HCT116 (cell line): Measurements from ENCODE around the gene ALOX12B. TPM values are rescaled to one million over a fixed set of nuclear protein-coding genes. Genes with fewer than 3 reads are reported as not detected.

ENCODE experiments used
- ATAC-seq: fragments of 200-7000 bp; cut with Tn5 transposase; 2 replicates; pipeline ENCODE4 v1.9.1; 2020; ENCODE audit warnings: mild to moderate bottlenecking, moderate library complexity
- BruUV-seq: library from RNA; stranded (reverse); fragments of 400-500 nt; replicated peaks from 2 replicates; lab custom pipeline; 2021; lab: Mats Ljungman, UMichigan
- CTCF ChIA-PET: fragments of 300-600 bp; sonication (Branson Sonifier 250); formaldehyde crosslinking; loops from one replicate; lab custom pipeline; 2021; ENCODE audit warnings: antibody characterized with exemption; lab: Charles Lee
- POLR2A ChIA-PET: fragments of 300-600, 350-600 bp; sonication (Branson Sonifier 250); formaldehyde crosslinking; loops from one replicate; lab custom pipeline; 2021; ENCODE audit warnings: antibody characterized with exemption; lab: Charles Lee
- RAD21 ChIA-PET, 2 experiments: fragments of 300-600 bp; sonication (Branson Sonifier 250); formaldehyde crosslinking; loops; one replicate each; lab custom pipeline; 2023; ENCODE audit warnings: low total read pairs in 2 of 2; ENCODE audit not compliant: uncharacterized antibody in 2 of 2, unreplicated experiment in 2 of 2, low non-redundant PET in 1 of 2; lab: Charles Lee
- DNase-seq: peaks from one replicate; pipeline ENCODE4 v3.0.0-alpha.2; 2010; ENCODE audit warnings: low read depth, low spot score
- H2AFZ ChIP-seq: fragments of 200-600 bp; shearing (Covaris generic), sonication (generic); 2 replicates; pipeline ENCODE4 v1.6.1; 2017; ENCODE audit warnings: low read depth, mixed run types, mixed read lengths, antibody characterized with exemption, low read length; ENCODE audit not compliant: poor library complexity, severe bottlenecking
- H3K27ac ChIP-seq: 2 replicates; pipeline ENCODE4 v1.5.1; 2012; ENCODE audit warnings: low read depth, low read length
- H3K27me3 ChIP-seq: fragments of 200-600 bp; sonication (generic); 2 replicates; pipeline ENCODE4 v1.6.1; 2016; ENCODE audit warnings: mixed run types, low read length, mixed read lengths; ENCODE audit not compliant: insufficient read depth
- H3K36me3 ChIP-seq, 2 experiments: fragments of 200-500 bp in 1 of 2; fragments of 200-600 bp in 1 of 2; sonication (Bioruptor generic) in 1 of 2; sonication (generic) in 1 of 2; 2 replicates each; pipeline versions ENCODE4 v1.5.1 to v1.6.1; 2014 to 2016; ENCODE audit warnings: low read length in 2 of 2, inconsistent platforms in 1 of 2, mixed read lengths in 1 of 2, mixed run types in 1 of 2; ENCODE audit not compliant: insufficient read depth in 2 of 2, control insufficient read depth in 1 of 2
- H3K4me1 ChIP-seq, 2 experiments: fragments of 200-600 bp in 1 of 2; sonication (generic) in 1 of 2; 2 replicates each; pipeline versions ENCODE4 v1.5.1 to v1.6.1; 2012 to 2017; ENCODE audit warnings: low read length in 2 of 2, inconsistent platforms in 1 of 2, mild to moderate bottlenecking in 1 of 2, mixed read lengths in 1 of 2, mixed run types in 1 of 2, moderate library complexity in 1 of 2; ENCODE audit not compliant: insufficient read depth in 2 of 2, control insufficient read depth in 1 of 2
- H3K4me2 ChIP-seq: fragments of 200-600 bp; sonication (generic); 2 replicates; pipeline ENCODE4 v1.6.1; 2017; ENCODE audit warnings: mixed run types, low read length, mixed read lengths
- H3K4me3 ChIP-seq, 2 experiments: fragments of 200-600 bp in 1 of 2; sonication (generic) in 1 of 2; replicated peaks in 1 of 2; 2 replicates each; pipeline ENCODE4 v1.5.1; 2011 to 2016; ENCODE audit warnings: low read length in 2 of 2, control low read depth in 1 of 2, low read depth in 1 of 2, mild to moderate bottlenecking in 1 of 2, mixed read lengths in 1 of 2, mixed run types in 1 of 2
- H3K79me2 ChIP-seq: fragments of 200-600 bp; sonication (generic); 2 replicates; pipeline ENCODE4 v1.6.1; 2017; ENCODE audit warnings: mild to moderate bottlenecking, mixed run types, low read length, moderate library complexity, mixed read lengths; ENCODE audit not compliant: insufficient read depth
- H3K9ac ChIP-seq: fragments of 200-600 bp; sonication (generic); 2 replicates; pipeline ENCODE4 v1.6.1; 2016; ENCODE audit warnings: low read length, mixed read lengths
- H3K9me2 ChIP-seq: fragments of 200-600 bp; sonication (generic), shearing (Covaris generic); 2 replicates; pipeline ENCODE4 v1.6.1; 2017; ENCODE audit warnings: mixed run types, mild to moderate bottlenecking, moderate library complexity; ENCODE audit not compliant: insufficient read depth
- H3K9me3 ChIP-seq, 2 experiments: fragments of 200-500 bp in 1 of 2; fragments of 200-600 bp in 1 of 2; sonication (Bioruptor generic) in 1 of 2; sonication (generic) in 1 of 2; 2 replicates each; pipeline ENCODE4 v1.6.1; 2014 to 2017; ENCODE audit warnings: low read length in 2 of 2, mixed read lengths in 2 of 2, inconsistent platforms in 1 of 2, low read depth in 1 of 2, mild to moderate bottlenecking in 1 of 2, mixed run types in 1 of 2, moderate library complexity in 1 of 2; ENCODE audit not compliant: control insufficient read depth in 1 of 2, insufficient read depth in 1 of 2
- H4K20me1 ChIP-seq: fragments of 200-600 bp; sonication (generic), shearing (Covaris generic); 2 replicates; pipeline ENCODE4 v1.6.1; 2017; ENCODE audit warnings: mixed run types, mild to moderate bottlenecking, moderate library complexity; ENCODE audit not compliant: insufficient read depth
- CBX3 ChIP-seq: IDR thresholded peaks from 2 replicates; pipeline ENCODE4 v1.6.1; 2012; ENCODE audit warnings: low read depth
- CEBPB ChIP-seq: IDR thresholded peaks from 2 replicates; pipeline ENCODE4 v1.6.1; 2012; ENCODE audit warnings: low read depth
- EGR1 ChIP-seq: IDR thresholded peaks from 2 replicates; pipeline ENCODE4 v1.6.1; 2012; ENCODE audit warnings: low read depth
- ELF1 ChIP-seq: IDR thresholded peaks from 2 replicates; pipeline ENCODE4 v1.6.1; 2012; ENCODE audit warnings: low read depth, borderline replicate concordance
- EZH2 ChIP-seq: fragments of 200-600 bp; sonication (generic); IDR thresholded peaks from 2 replicates; pipeline ENCODE4 v1.6.1; 2017; ENCODE audit warnings: antibody characterized with exemption, mixed run types
- EZH2phosphoT487 ChIP-seq: fragments of 200-600 bp; IDR thresholded peaks from 2 replicates; pipeline ENCODE4 v1.6.1; 2018; ENCODE audit warnings: antibody characterized with exemption, borderline replicate concordance
- FOSL1 ChIP-seq: IDR thresholded peaks from 2 replicates; pipeline ENCODE4 v1.6.1; 2012; ENCODE audit warnings: low read depth
- JUND ChIP-seq: IDR thresholded peaks from 2 replicates; pipeline ENCODE4 v1.6.1; 2012
- POLR2AphosphoS5 ChIP-seq: IDR thresholded peaks from 2 replicates; pipeline ENCODE4 v1.6.1; 2011; ENCODE audit warnings: mild to moderate bottlenecking, low read depth, low read length, moderate library complexity
- RAD21 ChIP-seq: IDR thresholded peaks from 2 replicates; pipeline ENCODE4 v1.6.1; 2012; ENCODE audit warnings: low read depth, mild to moderate bottlenecking
- SIN3A ChIP-seq: IDR thresholded peaks from 2 replicates; pipeline ENCODE4 v1.6.1; 2012; ENCODE audit warnings: low read depth
- SRF ChIP-seq: IDR thresholded peaks from 2 replicates; pipeline ENCODE4 v1.6.1; 2012; ENCODE audit warnings: low read depth
- TCF7L2 ChIP-seq: IDR thresholded peaks from 2 replicates; pipeline ENCODE4 v1.7.0; 2011; ENCODE audit warnings: borderline replicate concordance, inconsistent platforms; ENCODE audit not compliant: insufficient read depth, insufficient read length; ENCODE audit errors: extremely low read depth
- ZFX ChIP-seq: fragments of 450-650 bp; IDR thresholded peaks from 2 replicates; pipeline ENCODE4 v1.6.1; 2017
- ZNF274 ChIP-seq: fragments of 200-500 bp; sonication (Bioruptor generic); IDR thresholded peaks from 2 replicates; pipeline ENCODE4 v1.6.1; 2014; ENCODE audit warnings: mild to moderate bottlenecking, low read depth, low read length, inconsistent platforms
- intact Hi-C: fragments of 100-400 bp; cut with micrococcal nuclease; formaldehyde crosslinking; loops from 2 replicates; pipeline ENCODE4 v1.10.0; 2022
- total RNA-seq: library from RNA; stranded (reverse); gene quantifications from one replicate; pipeline ENCODE4 v1.2.1, GENCODE V29; 2021; ENCODE audit not compliant: unreplicated experiment
- TF ChIP-seq, protein P1 (sequence below): IDR thresholded peaks from 2 replicates; pipeline ENCODE4 v1.6.1; 2011; ENCODE audit warnings: mild to moderate bottlenecking, low read length, moderate library complexity; ENCODE audit not compliant: insufficient replicate concordance; ENCODE audit errors: extremely low read depth
- TF ChIP-seq, protein P2 (sequence below): IDR thresholded peaks from 2 replicates; pipeline ENCODE4 v1.6.1; 2012; ENCODE audit warnings: low read depth
- TF ChIP-seq, protein P3 (sequence below), 3 experiments: fragments of 200-600 bp in 1 of 3; sonication (generic) in 1 of 3; IDR thresholded peaks in 2 of 3; conservative IDR thresholded peaks in 1 of 3; 2 replicates each; pipeline ENCODE4 v1.5.1; 2012 to 2017; ENCODE audit warnings: low read depth in 2 of 3, low read length in 2 of 3, antibody characterized with exemption in 1 of 3, borderline replicate concordance in 1 of 3, control low read depth in 1 of 3, mild to moderate bottlenecking in 1 of 3, mixed read lengths in 1 of 3, mixed run types in 1 of 3, moderate library complexity in 1 of 3; ENCODE audit not compliant: insufficient read depth in 1 of 3
- TF ChIP-seq, protein P4 (sequence below): IDR thresholded peaks from 2 replicates; pipeline ENCODE4 v1.6.1; 2012

ALOX12B gene
- total RNA-seq, 1 experiment from 2014 or later: 3.8 TPM

DNA sequence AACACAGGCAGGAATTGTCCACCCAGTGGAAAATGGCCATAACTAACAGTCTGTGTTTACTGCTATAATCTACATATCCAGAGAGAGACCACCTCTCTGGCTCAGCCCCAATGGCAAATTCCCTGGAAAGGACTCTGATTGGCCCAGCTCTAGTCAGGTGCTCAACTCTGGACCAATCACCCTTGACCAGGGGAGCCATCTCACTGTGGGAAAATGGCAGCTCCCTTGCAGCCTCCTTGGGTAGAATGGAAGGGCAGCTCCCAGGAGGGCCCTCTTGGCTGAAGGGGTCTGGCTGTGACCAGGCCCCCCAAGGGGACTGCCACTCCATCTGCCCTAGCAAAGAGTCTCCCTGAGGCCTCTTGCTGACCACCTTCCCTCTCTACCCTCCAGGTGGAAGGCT is 45.5 kb downstream of the ALOX12B start:
- Histone ChIP-seq H3K36me3 (no peaks in the 10 kb centered on the region), H4K20me1 (no peaks in the 10 kb centered on the region), H3K9me2 (no peaks in the 10 kb centered on the region), H3K79me2 (no peaks in the 10 kb centered on the region), H3K4me3 (no peak overlapping the region), H3K27me3 (no peaks in the 10 kb centered on the region), H3K4me1 (peaks cover 0 to 6% of the 10 kb centered on the region in 2 experiments; a peak in 1 of 4 replicates), H3K9me3 (no peaks in the 10 kb centered on the region), H3K4me2 (no peak overlapping the region), H2AFZ (peak overlapping the region; percentile 6), H3K9ac (no peak overlapping the region), H3K27ac (no peak overlapping the region)
- ATAC-seq: peak; percentile 69
- POLR2A ChIA-PET: interaction anchor here (1.0 to 1.4 kb wide), 3 partner anchors 26 to 129 kb away, joined by 4 to 6 read pairs (median 5); no protein-coding TSS in a partner anchor
- intact Hi-C loops: loop anchor here (1.0 to 5.0 kb wide), 5 partner anchors 26 to 298 kb away; no protein-coding TSS in a partner anchor
- RAD21 ChIA-PET: interaction anchor here (0.6 to 2.0 kb wide), 9 partner anchors 20 to 298 kb away, joined by 3 to 13 read pairs (median 3); no protein-coding TSS in a partner anchor
- no peak for TF ChIP-seq FOSL1
- no peak for TF ChIP-seq ELF1
- no peak for TF ChIP-seq ZNF274
- no peak for TF ChIP-seq CEBPB
- no peak for TF ChIP-seq EGR1
- no peak for TF ChIP-seq RAD21
- TF ChIP-seq SIN3A: no peak
- TF ChIP-seq TCF7L2: no peak
- TF ChIP-seq, protein P1, sequence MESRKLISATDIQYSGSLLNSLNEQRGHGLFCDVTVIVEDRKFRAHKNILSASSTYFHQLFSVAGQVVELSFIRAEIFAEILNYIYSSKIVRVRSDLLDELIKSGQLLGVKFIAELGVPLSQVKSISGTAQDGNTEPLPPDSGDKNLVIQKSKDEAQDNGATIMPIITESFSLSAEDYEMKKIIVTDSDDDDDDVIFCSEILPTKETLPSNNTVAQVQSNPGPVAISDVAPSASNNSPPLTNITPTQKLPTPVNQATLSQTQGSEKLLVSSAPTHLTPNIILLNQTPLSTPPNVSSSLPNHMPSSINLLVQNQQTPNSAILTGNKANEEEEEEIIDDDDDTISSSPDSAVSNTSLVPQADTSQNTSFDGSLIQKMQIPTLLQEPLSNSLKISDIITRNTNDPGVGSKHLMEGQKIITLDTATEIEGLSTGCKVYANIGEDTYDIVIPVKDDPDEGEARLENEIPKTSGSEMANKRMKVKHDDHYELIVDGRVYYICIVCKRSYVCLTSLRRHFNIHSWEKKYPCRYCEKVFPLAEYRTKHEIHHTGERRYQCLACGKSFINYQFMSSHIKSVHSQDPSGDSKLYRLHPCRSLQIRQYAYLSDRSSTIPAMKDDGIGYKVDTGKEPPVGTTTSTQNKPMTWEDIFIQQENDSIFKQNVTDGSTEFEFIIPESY: no peak
- no peak for TF ChIP-seq POLR2AphosphoS5
- TF ChIP-seq, protein P2, sequence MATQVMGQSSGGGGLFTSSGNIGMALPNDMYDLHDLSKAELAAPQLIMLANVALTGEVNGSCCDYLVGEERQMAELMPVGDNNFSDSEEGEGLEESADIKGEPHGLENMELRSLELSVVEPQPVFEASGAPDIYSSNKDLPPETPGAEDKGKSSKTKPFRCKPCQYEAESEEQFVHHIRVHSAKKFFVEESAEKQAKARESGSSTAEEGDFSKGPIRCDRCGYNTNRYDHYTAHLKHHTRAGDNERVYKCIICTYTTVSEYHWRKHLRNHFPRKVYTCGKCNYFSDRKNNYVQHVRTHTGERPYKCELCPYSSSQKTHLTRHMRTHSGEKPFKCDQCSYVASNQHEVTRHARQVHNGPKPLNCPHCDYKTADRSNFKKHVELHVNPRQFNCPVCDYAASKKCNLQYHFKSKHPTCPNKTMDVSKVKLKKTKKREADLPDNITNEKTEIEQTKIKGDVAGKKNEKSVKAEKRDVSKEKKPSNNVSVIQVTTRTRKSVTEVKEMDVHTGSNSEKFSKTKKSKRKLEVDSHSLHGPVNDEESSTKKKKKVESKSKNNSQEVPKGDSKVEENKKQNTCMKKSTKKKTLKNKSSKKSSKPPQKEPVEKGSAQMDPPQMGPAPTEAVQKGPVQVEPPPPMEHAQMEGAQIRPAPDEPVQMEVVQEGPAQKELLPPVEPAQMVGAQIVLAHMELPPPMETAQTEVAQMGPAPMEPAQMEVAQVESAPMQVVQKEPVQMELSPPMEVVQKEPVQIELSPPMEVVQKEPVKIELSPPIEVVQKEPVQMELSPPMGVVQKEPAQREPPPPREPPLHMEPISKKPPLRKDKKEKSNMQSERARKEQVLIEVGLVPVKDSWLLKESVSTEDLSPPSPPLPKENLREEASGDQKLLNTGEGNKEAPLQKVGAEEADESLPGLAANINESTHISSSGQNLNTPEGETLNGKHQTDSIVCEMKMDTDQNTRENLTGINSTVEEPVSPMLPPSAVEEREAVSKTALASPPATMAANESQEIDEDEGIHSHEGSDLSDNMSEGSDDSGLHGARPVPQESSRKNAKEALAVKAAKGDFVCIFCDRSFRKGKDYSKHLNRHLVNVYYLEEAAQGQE: no peak
- TF ChIP-seq EZH2phosphoT487: no peak
- TF ChIP-seq, protein P3, sequence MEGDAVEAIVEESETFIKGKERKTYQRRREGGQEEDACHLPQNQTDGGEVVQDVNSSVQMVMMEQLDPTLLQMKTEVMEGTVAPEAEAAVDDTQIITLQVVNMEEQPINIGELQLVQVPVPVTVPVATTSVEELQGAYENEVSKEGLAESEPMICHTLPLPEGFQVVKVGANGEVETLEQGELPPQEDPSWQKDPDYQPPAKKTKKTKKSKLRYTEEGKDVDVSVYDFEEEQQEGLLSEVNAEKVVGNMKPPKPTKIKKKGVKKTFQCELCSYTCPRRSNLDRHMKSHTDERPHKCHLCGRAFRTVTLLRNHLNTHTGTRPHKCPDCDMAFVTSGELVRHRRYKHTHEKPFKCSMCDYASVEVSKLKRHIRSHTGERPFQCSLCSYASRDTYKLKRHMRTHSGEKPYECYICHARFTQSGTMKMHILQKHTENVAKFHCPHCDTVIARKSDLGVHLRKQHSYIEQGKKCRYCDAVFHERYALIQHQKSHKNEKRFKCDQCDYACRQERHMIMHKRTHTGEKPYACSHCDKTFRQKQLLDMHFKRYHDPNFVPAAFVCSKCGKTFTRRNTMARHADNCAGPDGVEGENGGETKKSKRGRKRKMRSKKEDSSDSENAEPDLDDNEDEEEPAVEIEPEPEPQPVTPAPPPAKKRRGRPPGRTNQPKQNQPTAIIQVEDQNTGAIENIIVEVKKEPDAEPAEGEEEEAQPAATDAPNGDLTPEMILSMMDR (IDR thresholded peaks at IDR 0.05 in 2 of 3, conservative IDR thresholded peaks at IDR 0.05 in 1 of 3; ENCODE audit: borderline replicate concordance in 1 of 3, insufficient read depth in 1 of 3, low read depth in 2 of 3, low read length in 2 of 3): no peak
- TF ChIP-seq ZFX: no peak
- no peak for TF ChIP-seq EZH2
- no peak for TF ChIP-seq CBX3
- no peak for TF ChIP-seq SRF
- no peak for TF ChIP-seq JUND
- TF ChIP-seq, protein P4, sequence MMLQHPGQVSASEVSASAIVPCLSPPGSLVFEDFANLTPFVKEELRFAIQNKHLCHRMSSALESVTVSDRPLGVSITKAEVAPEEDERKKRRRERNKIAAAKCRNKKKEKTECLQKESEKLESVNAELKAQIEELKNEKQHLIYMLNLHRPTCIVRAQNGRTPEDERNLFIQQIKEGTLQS: no peak
- no peak for DNase-seq
- no TSS peak for BruUV-seq
- CTCF ChIA-PET: interaction anchor here (0.6 to 2.9 kb wide), 32 partner anchors 9 to 713 kb away, joined by 3 to 55 read pairs (median 6); partner anchors contain the start of genes CD68, CNTROB, NAA38 and NEURL4
